A549 treated with CpdA at 1 μM for 4 hours (cell line): ENCODE data around the gene TBATA. TPM values are rescaled to one million over a fixed set of nuclear protein-coding genes. Genes with fewer than 3 reads are reported as not detected.

Experiments
- total RNA-seq: library from RNA; stranded (reverse); fragments of 200-300 nt; extraction: Qiagen RNA extraction; gene quantifications from 5 replicates; pipeline ENCODE4 v1.2.3, GENCODE V29; 2022; ENCODE audit warnings: low read depth

TBATA gene
- total RNA-seq, result not detected in 5 replicates

GRCh38 chr10:70785190-70785589, at the start of gene TBATA:
Gene TBATA (minus strand): TSS chr10:70785377. CDS start chr10:70783379, 1,998 bp downstream.

GRCh38 chr10:70815504-70816219, 30.5 kb upstream of the TBATA start, which contains the start of gene SGPL1:
Gene SGPL1 (plus strand): TSS chr10:70815948. CDS start chr10:70816854, 906 bp downstream.

Other genes with a start within 250 kb of the TBATA start
- 0.05 TPM in 1 of 5 replicates, not detected in the others for gene PRF1, start 182.6 kb downstream of the TBATA start, total RNA-seq
- gene ADAMTS14, start 112.9 kb downstream of the TBATA start, total RNA-seq, result 0.07 to 0.13 TPM (median 0.10 TPM) in 5 replicates
- 26.8 to 37.4 TPM (median 27.9 TPM) in 5 replicates for gene SGPL1, start 30.6 kb upstream of the TBATA start, total RNA-seq
- gene PCBD1, start 103.2 kb upstream of the TBATA start, total RNA-seq, result 164 to 263 TPM (median 241 TPM) in 5 replicates